K562 (cell line): Measurements from ENCODE around the gene COL15A1. TPM values are rescaled to one million over a fixed set of nuclear protein-coding genes. Genes with fewer than 3 reads are reported as not detected.

Experiments used
- C11orf30 ChIP-seq: fragments of 450-650 bp; IDR thresholded peaks from 2 replicates; pipeline ENCODE4 v1.6.1; 2016; ENCODE audit warnings: low read depth, mild to moderate bottlenecking
- CAMTA2 ChIP-seq: fragments of 250-450 bp; sonication (Bioruptor Pico); conservative IDR thresholded peaks from 2 replicates; pipeline ENCODE4 v1.5.1; 2022
- CC2D1A ChIP-seq: fragments of 450-650 bp; IDR thresholded peaks from 2 replicates; pipeline ENCODE4 v1.6.1; 2017; ENCODE audit warnings: mild to moderate bottlenecking
- CCNT2 ChIP-seq: IDR thresholded peaks from 2 replicates; pipeline ENCODE4 v1.6.1; 2011; ENCODE audit warnings: borderline replicate concordance, low read depth, mild to moderate bottlenecking, moderate library complexity, mixed read lengths, low read length; ENCODE audit not compliant: insufficient read length; ENCODE audit errors: extremely low read depth
- ELF2 ChIP-seq: fragments of 250-450 bp; sonication (Bioruptor Pico); IDR thresholded peaks from 2 replicates; pipeline ENCODE4 v1.5.0; 2021; ENCODE audit warnings: mild to moderate bottlenecking
- KDM4B ChIP-seq, 2 experiments: fragments of 450-650 bp in 1 of 2; sonication (generic) in 1 of 2; IDR thresholded peaks; 2 replicates each; pipeline ENCODE4 v1.6.1; 2016 to 2017; ENCODE audit warnings: borderline replicate concordance in 2 of 2, antibody characterized with exemption in 1 of 2, low read depth in 1 of 2, mild to moderate bottlenecking in 1 of 2
- MNT ChIP-seq, 2 experiments: fragments of 450-650 bp; conservative IDR thresholded peaks; 2 replicates each; pipeline ENCODE4 v1.6.1; 2017; ENCODE audit warnings: mild to moderate bottlenecking in 2 of 2, moderate library complexity in 2 of 2
- PBX2 ChIP-seq, 2 experiments: IDR thresholded peaks in 1 of 2; conservative IDR thresholded peaks in 1 of 2; 2 replicates each; pipeline ENCODE4 v1.6.1; 2016; ENCODE audit warnings: low read depth in 2 of 2, mild to moderate bottlenecking in 1 of 2, missing compliant biosample characterization in 1 of 2, missing genetic modification characterization in 1 of 2, moderate library complexity in 1 of 2
- SIN3A ChIP-seq, 2 experiments: fragments of 150-350 bp in 1 of 2; IDR thresholded peaks; 2 replicates each; pipeline ENCODE4 v1.6.1; 2011 to 2016; ENCODE audit warnings: borderline replicate concordance in 2 of 2, low read depth in 2 of 2, low read length in 2 of 2, mild to moderate bottlenecking in 2 of 2, moderate library complexity in 2 of 2; ENCODE audit not compliant: control insufficient read depth in 1 of 2
- SPI1 ChIP-seq: IDR thresholded peaks from 2 replicates; pipeline ENCODE4 v1.6.1; 2011; ENCODE audit warnings: low read depth, low read length, control low read depth, borderline replicate concordance
- SRSF9 ChIP-seq: fragments of 200-400 bp; formaldehyde crosslinking; IDR thresholded peaks from 2 replicates; pipeline ENCODE4 v1.6.1; 2017; ENCODE audit warnings: low read depth, low read length, borderline replicate concordance
- TAF1 ChIP-seq: IDR thresholded peaks from 2 replicates; pipeline ENCODE4 v1.6.1; 2011; ENCODE audit warnings: mild to moderate bottlenecking, low read length, moderate library complexity; ENCODE audit not compliant: insufficient read depth, control insufficient read depth, severe bottlenecking; ENCODE audit errors: extremely low read depth
- TARDBP ChIP-seq: fragments of 450-650 bp; IDR thresholded peaks from 2 replicates; pipeline ENCODE4 v1.6.1; 2016
- ZBTB7A ChIP-seq: IDR thresholded peaks from 2 replicates; pipeline ENCODE4 v1.6.1; 2011; ENCODE audit warnings: low read depth, mild to moderate bottlenecking, low read length, moderate library complexity, borderline replicate concordance; ENCODE audit not compliant: control insufficient read depth
- ZNF253 ChIP-seq: fragments of 250-450 bp; sonication (Bioruptor Pico); conservative IDR thresholded peaks from 2 replicates; pipeline ENCODE4 v1.6.1; 2021; ENCODE audit warnings: mild to moderate bottlenecking
- ZNF592 ChIP-seq: fragments of 450-650 bp; IDR thresholded peaks from 2 replicates; pipeline ENCODE4 v1.6.1; 2017; ENCODE audit warnings: antibody characterized with exemption, mild to moderate bottlenecking
- ZNF668 ChIP-seq: fragments of 250-450 bp; sonication (Bioruptor Pico); IDR thresholded peaks from 2 replicates; pipeline ENCODE4 v1.8.0; 2022; ENCODE audit warnings: mild to moderate bottlenecking, inconsistent platforms
- polyA plus RNA-seq, 8 experiments: library from polyadenylated mRNA; depleted of rRNA in 4 of 8; stranded (reverse) in 5 of 8; unstranded in 3 of 8; fragments of >200 nt; fragmentation: Nextera tagmentation in 2 of 8; fragmentation: Illumina TruSeq in 1 of 8; extraction: Ambion mirVana in 2 of 8; extraction: Trizol in 1 of 8; gene quantifications; 2 replicates each; pipeline versions ENCODE4 v1.2.1 to v1.2.3, GENCODE V29; 2011 to 2014; ENCODE audit warnings: inconsistent platforms in 1 of 8, missing spikeins in 1 of 8
- total RNA-seq, 7 experiments: library from RNA; depleted of rRNA in 6 of 7; stranded (reverse); fragments of >200 nt in 6 of 7; fragmentation: Illumina TruSeq in 2 of 7; extraction: Trizol in 2 of 7; gene quantifications; 2 replicates each; pipeline versions ENCODE4 v1.2.1 to v1.2.3, GENCODE V29; 2011 to 2021; ENCODE audit warnings: low replicate concordance in 1 of 7

Gene COL15A1
- total and polyA plus RNA-seq, 9 of the 15 experiments (the other 6 are each of a cell fraction or from before 2014, with no cell fraction given), result 0.46 to 5.1 (median 2.6) TPM

- TF ChIP-seq SRSF9, result no peak
- TF ChIP-seq C11orf30, result no peak
- no peak for TF ChIP-seq SIN3A (IDR thresholded peaks at IDR 0.05; ENCODE audit: borderline replicate concordance in 2 of 2, control insufficient read depth in 1 of 2, low read depth in 2 of 2, low read length in 2 of 2)
- TF ChIP-seq PBX2 (CRISPR knock-in tag; IDR thresholded peaks at IDR 0.05; ENCODE audit: low read depth), result no peak
- TF ChIP-seq PBX2 (tag; conservative IDR thresholded peaks at IDR 0.05; ENCODE audit: low read depth), result no peak
- TF ChIP-seq CCNT2, result peak; percentile 71
- no peak for TF ChIP-seq ZNF668 (CRISPR knock-in tag)
- no peak for TF ChIP-seq TARDBP
- peak in 1 of 2 experiments; percentile 52; a peak in 2 of 4 replicates for TF ChIP-seq MNT (conservative IDR thresholded peaks at IDR 0.05)
- no peak for TF ChIP-seq ZNF253 (CRISPR knock-in tag)
- TF ChIP-seq CAMTA2 (CRISPR knock-in tag), result 0 out of 2 replicates have a peak, but pooled peaks have one; percentile 52
- TF ChIP-seq ELF2 (CRISPR knock-in tag), result peak; percentile 38; the same call in 1 of the 2 replicates
- TF ChIP-seq CC2D1A, result peak; percentile 60; the same call in 1 of the 2 replicates
- peak; percentile 49; the same call in 1 of the 2 replicates for TF ChIP-seq SPI1
- TF ChIP-seq KDM4B (IDR thresholded peaks at IDR 0.05; ENCODE audit: borderline replicate concordance in 2 of 2, low read depth in 1 of 2), result no peak
- no peak for TF ChIP-seq TAF1
- peak; percentile 25; the same call in 1 of the 2 replicates for TF ChIP-seq ZBTB7A
- TF ChIP-seq ZNF592, result peak; percentile 66
Observed at GRCh38 chr9:99057665-99058625, 114.2 kb downstream of the COL15A1 start (continued).
